CD4-positive, alpha-beta T cell (primary cell): ENCODE measurements around the gene CYB561. TPM values are rescaled to one million over a fixed set of nuclear protein-coding genes. Genes with fewer than 3 reads are reported as not detected.

Experiments
- ATAC-seq: fragments of 200-7000 bp; cut with Tn5 transposase; one replicate; pipeline ENCODE4 v1.10.0; 2022; ENCODE audit warnings: mild to moderate bottlenecking; ENCODE audit not compliant: poor library complexity
- CTCF ChIA-PET: fragments of 350-600 bp; sonication (Branson Sonifier 250); formaldehyde crosslinking; loops from one replicate; lab custom pipeline; 2021; ENCODE audit warnings: antibody characterized with exemption, inconsistent platforms; lab: Charles Lee
- POLR2A ChIA-PET: fragments of 350-600 bp; sonication (Branson Sonifier 250); formaldehyde crosslinking; loops from one replicate; lab custom pipeline; 2021; ENCODE audit warnings: antibody characterized with exemption, inconsistent platforms; lab: Charles Lee
- DNase-seq, 14 experiments: peaks; one replicate each; pipeline ENCODE4 v3.0.0-alpha.2; 2013 to 2020; ENCODE audit warnings: mixed read lengths in 2 of 14
- H3K27ac ChIP-seq, 2 donors: one replicate each; pipeline versions ENCODE4 v1.5.1 to v1.7.0; 2013; ENCODE audit warnings: low read length in 2 of 2, low read depth in 1 of 2, mild to moderate bottlenecking in 1 of 2
- H3K27me3 ChIP-seq, 2 experiments: 1 replicate in 1 of 2; 2 replicates in 1 of 2; pipeline versions ENCODE4 v1.6.1 to v1.7.0; 2013; ENCODE audit warnings: low read length in 2 of 2, control low read depth in 1 of 2, mild to moderate bottlenecking in 1 of 2, moderate library complexity in 1 of 2; ENCODE audit not compliant: insufficient read depth in 2 of 2, control insufficient read depth in 1 of 2
- H3K36me3 ChIP-seq: one replicate; pipeline ENCODE4 v1.6.1; 2013; ENCODE audit warnings: low read length, control low read depth; ENCODE audit not compliant: insufficient read depth
- H3K4me1 ChIP-seq: one replicate; pipeline ENCODE4 v1.6.1; 2013; ENCODE audit warnings: low read length, control low read depth; ENCODE audit not compliant: insufficient read depth
- H3K4me3 ChIP-seq: one replicate; pipeline ENCODE4 v1.5.1; 2013; ENCODE audit warnings: mild to moderate bottlenecking, low read length, moderate library complexity
- H3K9me3 ChIP-seq, 2 experiments: 1 replicate in 1 of 2; 2 replicates in 1 of 2; pipeline versions ENCODE4 v1.6.1 to v1.7.0; 2013; ENCODE audit warnings: low read length in 2 of 2, mild to moderate bottlenecking in 2 of 2, control low read depth in 1 of 2, moderate library complexity in 1 of 2; ENCODE audit not compliant: control insufficient read depth in 1 of 2, insufficient read depth in 1 of 2
- H3K27ac Mint-ChIP-seq: one replicate; pipeline ENCODE4 v1.8.0; 2020; ENCODE audit warnings: mixed read lengths
- H3K27me3 Mint-ChIP-seq: one replicate; pipeline ENCODE4 v1.8.0; 2021; ENCODE audit warnings: mixed read lengths
- H3K36me3 Mint-ChIP-seq: one replicate; pipeline ENCODE4 v1.8.0; 2021; ENCODE audit warnings: low read depth, mixed read lengths
- H3K4me1 Mint-ChIP-seq: one replicate; pipeline ENCODE4 v1.8.0; 2021; ENCODE audit warnings: low read depth, mixed read lengths
- H3K4me3 Mint-ChIP-seq: one replicate; pipeline ENCODE4 v1.8.0; 2020; ENCODE audit warnings: mild to moderate bottlenecking, mixed read lengths
- H3K9me3 Mint-ChIP-seq: one replicate; pipeline ENCODE4 v1.8.0; 2020; ENCODE audit warnings: mixed read lengths
- CTCF ChIP-seq: fragments of 200-600 bp; IDR thresholded peaks from one replicate; pipeline ENCODE4 v1.8.0; 2022; ENCODE audit warnings: antibody characterized with exemption, mild to moderate bottlenecking
- intact Hi-C, 2 experiments: fragments of 100-400 bp; cut with DNase I in 1 of 2; cut with micrococcal nuclease in 1 of 2; formaldehyde crosslinking; loops; one replicate each; pipeline versions ENCODE4 v1.15.1 to v1.9.0; 2023 to 2025; cut with DNase I, micrococcal nuclease
- polyA plus RNA-seq, 2 donors: library from polyadenylated mRNA; unstranded; fragments of 120-200 nt; gene quantifications; one replicate each; pipeline ENCODE4 v1.2.1, GENCODE V29; 2013
- total RNA-seq, 174 experiments: library from RNA in 2 of 174; stranded (reverse) in 2 of 174; gene quantifications; one replicate each; pipeline ENCODE4 v1.2.3 and lab custom pipeline; 2021 to 2026

CYB561 gene, protein sequence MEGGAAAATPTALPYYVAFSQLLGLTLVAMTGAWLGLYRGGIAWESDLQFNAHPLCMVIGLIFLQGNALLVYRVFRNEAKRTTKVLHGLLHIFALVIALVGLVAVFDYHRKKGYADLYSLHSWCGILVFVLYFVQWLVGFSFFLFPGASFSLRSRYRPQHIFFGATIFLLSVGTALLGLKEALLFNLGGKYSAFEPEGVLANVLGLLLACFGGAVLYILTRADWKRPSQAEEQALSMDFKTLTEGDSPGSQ
- total RNA-seq = 10 to 100 TPM; 17.4 to 18.1 TPM
- polyA plus RNA-seq (2013, experiment 1 of 2) = 29.5 TPM
- 34.6 TPM for polyA plus RNA-seq (2013, experiment 2 of 2)
- 3.7 to 87.6 (median 26.9) reads per million in 172 experiments for total RNA-seq (lab: John Stamatoyannopoulos, UW)

DNA sequence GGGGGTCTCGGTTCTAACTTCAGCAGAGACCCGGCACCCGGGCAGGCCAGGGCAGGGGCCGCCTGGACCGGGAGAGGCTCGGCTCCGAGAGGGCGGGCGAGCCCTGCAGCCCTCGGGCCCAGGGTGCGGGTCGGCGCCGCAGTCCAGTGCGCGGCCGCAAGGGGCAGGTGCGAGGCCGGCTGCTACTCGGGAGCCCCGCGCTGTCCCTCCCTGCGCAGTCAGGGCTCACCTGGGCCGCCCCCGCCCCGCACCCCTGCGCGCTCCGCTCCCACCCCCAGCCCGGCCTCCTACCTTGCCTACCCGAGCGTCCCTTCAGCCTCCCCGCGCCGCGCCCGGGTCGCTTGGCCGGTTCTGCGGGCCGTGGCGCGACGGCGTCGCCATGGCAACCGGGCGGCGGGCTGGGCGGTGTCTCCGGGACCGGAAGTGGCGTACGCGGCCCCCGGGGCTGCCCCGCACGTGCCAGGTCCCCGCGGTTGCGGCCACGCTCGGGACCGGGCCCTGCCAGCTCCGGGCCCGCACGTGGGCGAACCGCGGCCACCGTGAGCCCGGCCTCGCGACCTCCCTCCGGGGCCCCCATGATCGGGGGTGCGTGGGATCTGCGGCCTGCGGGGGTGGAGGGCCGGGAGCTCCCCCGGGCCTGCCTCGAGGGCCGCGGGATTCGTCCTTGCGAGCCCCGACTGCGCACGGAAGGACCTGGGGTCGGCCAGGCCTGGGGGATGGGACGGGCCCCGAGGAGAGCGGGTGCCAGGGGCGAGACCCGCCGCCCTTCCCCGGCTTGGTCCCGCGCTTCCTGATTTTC is at the start of gene CYB561:
TSS of gene CYB561 (minus strand) at position 353 of the 799 bp plus-strand sequence. CDS start 8,759 bp downstream, outside the sequence.
- intact Hi-C loops = no loop called here
- peak within 1 kb of the TSS; percentile 71 for H3K4me3 ChIP-seq

DNA sequence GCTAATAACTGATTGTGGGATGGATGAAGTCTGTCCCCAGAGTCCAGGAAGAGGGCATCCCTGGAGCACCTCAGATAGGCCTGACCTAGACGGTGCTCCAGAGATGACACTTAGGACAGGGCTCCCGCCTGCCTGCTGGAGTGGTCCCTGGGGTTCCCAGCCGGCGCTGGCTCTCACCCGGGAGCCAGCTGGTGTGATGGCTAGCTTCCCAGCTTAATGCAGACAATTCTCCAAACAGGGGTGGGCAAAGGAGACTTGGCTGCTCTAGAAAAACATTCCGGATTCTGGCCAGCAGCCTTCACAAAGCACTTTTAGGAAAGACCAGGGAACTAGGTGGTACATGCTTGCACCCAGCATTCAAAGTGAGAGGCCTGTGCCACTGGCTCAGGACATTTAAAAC is 49.4 kb upstream of the CYB561 start:
- H3K4me3 ChIP-seq = no peak overlapping the region
- H3K27ac ChIP-seq = no peak overlapping the region
- POLR2A ChIA-PET = no interaction called here
- Mint-ChIP-seq H3K36me3 (no peaks in the 10 kb centered on the region), H3K4me3 (no peak overlapping the region), H3K9me3 (no peaks in the 10 kb centered on the region), H3K4me1 (no peaks in the 10 kb centered on the region), H3K27me3 (no peaks in the 10 kb centered on the region), H3K27ac (no peak overlapping the region)
- intact Hi-C loops = no loop called here
- no peaks in the 10 kb centered on the region for H3K27me3 ChIP-seq
- DNase-seq (no peak), ATAC-seq (no peak)
- TF ChIP-seq CTCF = no peak
- H3K9me3 ChIP-seq = no peaks in the 10 kb centered on the region
- no peaks in the 10 kb centered on the region for H3K36me3 ChIP-seq
- no peaks in the 10 kb centered on the region for H3K4me1 ChIP-seq
- CTCF ChIA-PET = no interaction called here

More for the DNA sequence above, at the start of gene CYB561:
- DNase-seq (peak; percentile 33 to 90 (median 64)), ATAC-seq (peak; percentile 71)
- Mint-ChIP-seq H3K27ac (peak within 1 kb of the TSS; percentile 85), H3K27me3 (peaks cover 6% of the 10 kb centered on the region), H3K4me3 (peak within 1 kb of the TSS; percentile 90), H3K36me3 (no peaks in the 10 kb centered on the region), H3K9me3 (no peaks in the 10 kb centered on the region), H3K4me1 (peaks cover 35% of the 10 kb centered on the region)
- POLR2A ChIA-PET = interaction anchor here (1.0 to 2.9 kb wide), 14 partner anchors 9 to 700 kb away, joined by 3 to 17 read pairs (median 6); partner anchors contain the start of genes ACE, DCAF7, LIMD2 and MAP3K3
- H3K36me3 ChIP-seq = no peaks in the 10 kb centered on the region
- H3K27ac ChIP-seq = peak within 1 kb of the TSS; percentile 82 to 96
- peak; percentile 29 for TF ChIP-seq CTCF
- CTCF ChIA-PET = interaction anchor here (1.0 to 5.5 kb wide), 5 partner anchors 20 to 176 kb away, joined by 3 to 23 read pairs (median 7); partner anchors contain the start of gene MAP3K3
- H3K4me1 ChIP-seq = peaks cover 51% of the 10 kb centered on the region
- H3K9me3 ChIP-seq = peaks cover 0 to 3% of the 10 kb centered on the region in 2 experiments
- no peaks in the 10 kb centered on the region for H3K27me3 ChIP-seq

DNA sequence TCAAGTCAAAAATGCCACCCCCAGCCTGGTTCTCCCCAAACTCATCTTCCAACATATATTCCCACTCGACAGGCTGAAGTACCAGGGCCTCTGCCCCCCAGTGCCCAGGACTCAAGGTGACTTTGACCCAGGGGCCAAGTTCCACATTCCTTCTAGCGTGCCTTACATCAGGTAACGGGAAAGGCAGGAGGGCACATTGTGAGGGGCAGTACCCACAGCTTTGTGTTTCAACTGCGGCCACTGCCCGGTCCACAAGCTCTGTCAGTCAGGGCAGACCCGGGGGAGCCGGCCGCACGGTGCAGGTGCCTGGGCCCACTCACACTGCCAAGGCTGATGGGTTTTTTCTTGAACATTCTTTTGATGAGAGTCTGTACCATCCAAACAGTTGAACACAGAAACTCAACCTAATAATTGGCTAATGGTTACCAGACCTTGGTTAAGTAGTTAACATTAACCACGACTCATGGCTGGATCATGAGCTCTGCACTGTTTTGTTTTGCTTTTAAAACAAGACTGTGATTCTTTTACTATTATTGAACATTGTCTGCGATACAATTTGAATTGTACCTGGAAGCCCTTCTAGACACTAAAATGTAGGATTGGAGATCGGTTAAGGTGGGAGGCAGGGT is 48.3 kb upstream of the CYB561 start:
- H3K4me1 Mint-ChIP-seq = no peaks in the 10 kb centered on the region
- DNase-seq (no peak), ATAC-seq (no peak)
- H3K27me3 Mint-ChIP-seq = no peaks in the 10 kb centered on the region
- POLR2A ChIA-PET = no interaction called here
- TF ChIP-seq CTCF = no peak
- no peak overlapping the region for H3K4me3 ChIP-seq
- H3K9me3 Mint-ChIP-seq = no peaks in the 10 kb centered on the region
- intact Hi-C loops = no loop called here
- CTCF ChIA-PET = no interaction called here
- no peak overlapping the region for H3K4me3 Mint-ChIP-seq
- H3K27me3 ChIP-seq = no peaks in the 10 kb centered on the region
- no peak overlapping the region for H3K27ac ChIP-seq
- no peaks in the 10 kb centered on the region for H3K4me1 ChIP-seq
- H3K27ac Mint-ChIP-seq = no peak overlapping the region
- no peaks in the 10 kb centered on the region for H3K36me3 Mint-ChIP-seq
- H3K36me3 ChIP-seq = no peaks in the 10 kb centered on the region
- no peaks in the 10 kb centered on the region for H3K9me3 ChIP-seq
